ENCODE measurements around the gene NANP. TPM values are rescaled to one million over a fixed set of nuclear protein-coding genes. Genes with fewer than 3 reads are reported as not detected.

The NANP gene
- total RNA-seq, 1 experiment from 2014 or later, result 7.5 TPM

DNA sequence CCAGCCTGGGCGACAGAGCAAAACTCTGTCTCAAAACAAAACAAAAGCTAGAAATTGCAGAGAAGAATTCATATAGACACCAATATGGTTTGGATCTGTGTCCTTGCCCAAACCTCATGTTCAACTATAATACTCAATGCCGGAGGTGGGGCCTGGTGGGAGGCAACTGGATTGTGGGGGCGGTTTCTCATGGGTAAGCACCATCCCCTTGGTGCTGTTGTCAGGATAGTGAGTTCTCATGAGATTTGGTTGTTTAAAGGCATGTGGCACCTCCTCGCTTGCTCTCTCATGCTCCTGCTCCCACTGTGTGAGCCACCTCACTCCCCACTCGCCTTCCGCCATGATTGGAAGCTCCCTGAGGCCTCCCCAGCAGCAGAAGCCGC lies 53.7 kb downstream of the NANP start:
- Histone ChIP-seq H3K4me2 (no peak overlapping the region), H3K79me2 (ENCODE audit: low read depth) (no peaks in the 10 kb centered on the region), H3K9me2 (ENCODE audit: insufficient read depth) (no peaks in the 10 kb centered on the region), H4K20me1 (ENCODE audit: insufficient read depth) (no peaks in the 10 kb centered on the region), H3K27me3 (ENCODE audit: insufficient read depth, low read depth) (no peaks in the 10 kb centered on the region), H3K4me3 (no peak overlapping the region), H2AFZ (no peak overlapping the region), H3F3A (ENCODE audit: insufficient read depth, low read depth) (no peaks in the 10 kb centered on the region), H3K27ac (no peak overlapping the region), H3K9me3 (ENCODE audit: insufficient read depth, low read depth) (no peaks in the 10 kb centered on the region), H3K36me3 (ENCODE audit: low read depth) (no peaks in the 10 kb centered on the region), H3K4me1 (replicated peaks; ENCODE audit: insufficient read depth) (no peaks in the 10 kb centered on the region)
- no peak for TF ChIP-seq EZH2 (IDR thresholded peaks at IDR 0.05; ENCODE audit: low read depth)
- TF ChIP-seq, protein P1, sequence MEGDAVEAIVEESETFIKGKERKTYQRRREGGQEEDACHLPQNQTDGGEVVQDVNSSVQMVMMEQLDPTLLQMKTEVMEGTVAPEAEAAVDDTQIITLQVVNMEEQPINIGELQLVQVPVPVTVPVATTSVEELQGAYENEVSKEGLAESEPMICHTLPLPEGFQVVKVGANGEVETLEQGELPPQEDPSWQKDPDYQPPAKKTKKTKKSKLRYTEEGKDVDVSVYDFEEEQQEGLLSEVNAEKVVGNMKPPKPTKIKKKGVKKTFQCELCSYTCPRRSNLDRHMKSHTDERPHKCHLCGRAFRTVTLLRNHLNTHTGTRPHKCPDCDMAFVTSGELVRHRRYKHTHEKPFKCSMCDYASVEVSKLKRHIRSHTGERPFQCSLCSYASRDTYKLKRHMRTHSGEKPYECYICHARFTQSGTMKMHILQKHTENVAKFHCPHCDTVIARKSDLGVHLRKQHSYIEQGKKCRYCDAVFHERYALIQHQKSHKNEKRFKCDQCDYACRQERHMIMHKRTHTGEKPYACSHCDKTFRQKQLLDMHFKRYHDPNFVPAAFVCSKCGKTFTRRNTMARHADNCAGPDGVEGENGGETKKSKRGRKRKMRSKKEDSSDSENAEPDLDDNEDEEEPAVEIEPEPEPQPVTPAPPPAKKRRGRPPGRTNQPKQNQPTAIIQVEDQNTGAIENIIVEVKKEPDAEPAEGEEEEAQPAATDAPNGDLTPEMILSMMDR (conservative IDR thresholded peaks at IDR 0.05), result no peak
- ChIA-PET CTCF (interaction anchor here (0.6 kb wide), 2 partner anchors 88 to 502 kb away, joined by 4 read pairs; no protein-coding TSS in a partner anchor), POLR2A (ENCODE audit: unreplicated experiment) (no interaction called here)
- no peak for DNase-seq
- intact Hi-C loops (cut with micrococcal nuclease; ENCODE audit: unreplicated experiment), result no loop called here
- no TSS peak for BruUV-seq (replicated peaks)

DNA sequence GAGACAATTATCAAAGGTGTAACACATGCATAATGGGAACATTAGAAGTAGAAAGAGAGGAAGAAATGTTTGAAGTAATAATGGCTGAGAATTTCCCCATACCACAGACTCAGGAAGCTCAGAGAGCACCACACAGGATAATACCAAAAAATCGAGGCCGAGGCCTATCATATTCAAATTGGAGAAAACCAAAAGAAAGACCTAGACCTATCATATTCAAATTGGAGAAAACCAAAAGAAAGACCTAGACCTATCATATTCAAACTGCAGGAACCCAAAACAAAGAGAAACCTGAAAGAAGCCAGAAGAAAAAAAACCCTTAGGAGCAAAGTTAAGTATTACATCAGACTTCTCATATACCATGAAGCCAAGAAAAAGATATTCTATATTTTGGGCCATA lies 56.5 kb downstream of the NANP start:
- Histone ChIP-seq H4K20me1 (ENCODE audit: insufficient read depth) (no peaks in the 10 kb centered on the region), H3K79me2 (ENCODE audit: low read depth) (no peaks in the 10 kb centered on the region)
- no TSS peak for BruUV-seq (replicated peaks)

DNA sequence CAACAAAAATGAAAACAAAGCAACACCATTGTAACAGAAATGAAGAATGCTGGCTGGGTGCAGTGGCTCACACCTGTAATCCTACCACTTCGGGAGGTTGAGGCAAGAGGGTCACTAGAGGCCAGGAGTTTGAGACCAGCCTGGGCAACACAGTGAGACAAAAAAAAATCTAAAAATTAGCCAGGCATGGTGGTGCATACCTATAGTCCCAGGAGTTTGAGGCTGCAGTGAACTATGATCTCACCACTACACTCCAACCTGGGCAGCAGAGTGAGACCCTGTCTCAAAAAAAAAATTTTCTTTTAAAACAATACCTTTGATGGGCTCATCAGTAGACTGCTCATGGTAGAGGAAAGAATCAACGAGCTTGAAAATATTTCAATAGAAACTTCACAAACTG lies 57.0 kb downstream of the NANP start:
- H3K79me2 ChIP-seq (ENCODE audit: low read depth), result no peaks in the 10 kb centered on the region
- ChIA-PET POLR2A (ENCODE audit: unreplicated experiment) (no interaction called here), CTCF (no interaction called here)

More for the DNA sequence above, 56.5 kb downstream of the NANP start:
- Histone ChIP-seq H3K36me3 (ENCODE audit: low read depth) (no peaks in the 10 kb centered on the region), H3K27ac (no peak overlapping the region), H3F3A (ENCODE audit: insufficient read depth, low read depth) (no peaks in the 10 kb centered on the region), H3K4me1 (replicated peaks; ENCODE audit: insufficient read depth) (no peaks in the 10 kb centered on the region), H3K4me3 (no peak overlapping the region), H3K27me3 (ENCODE audit: insufficient read depth, low read depth) (no peaks in the 10 kb centered on the region), H3K9me3 (ENCODE audit: insufficient read depth, low read depth) (no peaks in the 10 kb centered on the region), H2AFZ (no peak overlapping the region), H3K4me2 (no peak overlapping the region), H3K9me2 (ENCODE audit: insufficient read depth) (no peaks in the 10 kb centered on the region)
- ChIA-PET CTCF (interaction anchor here (0.7 kb wide), 1 partner anchor 267 kb away, joined by 3 read pairs; no protein-coding TSS in a partner anchor), POLR2A (ENCODE audit: unreplicated experiment) (no interaction called here)
- TF ChIP-seq EZH2 (IDR thresholded peaks at IDR 0.05; ENCODE audit: low read depth), result no peak
- TF ChIP-seq, protein P1 (conservative IDR thresholded peaks at IDR 0.05), result no peak
- intact Hi-C loops (cut with micrococcal nuclease; ENCODE audit: unreplicated experiment), result no loop called here
- DNase-seq, result no peak

More for the DNA sequence above, 57.0 kb downstream of the NANP start:
- Histone ChIP-seq H3K9me2 (ENCODE audit: insufficient read depth) (no peaks in the 10 kb centered on the region), H3K9me3 (ENCODE audit: insufficient read depth, low read depth) (no peaks in the 10 kb centered on the region), H3K27me3 (ENCODE audit: insufficient read depth, low read depth) (no peaks in the 10 kb centered on the region), H2AFZ (no peak overlapping the region), H3K27ac (no peak overlapping the region), H3K4me2 (no peak overlapping the region), H3K4me3 (no peak overlapping the region), H3F3A (ENCODE audit: insufficient read depth, low read depth) (no peaks in the 10 kb centered on the region), H3K4me1 (replicated peaks; ENCODE audit: insufficient read depth) (no peaks in the 10 kb centered on the region), H3K36me3 (ENCODE audit: low read depth) (no peaks in the 10 kb centered on the region), H4K20me1 (ENCODE audit: insufficient read depth) (no peaks in the 10 kb centered on the region)
- no peak for DNase-seq
- TF ChIP-seq, protein P1 (conservative IDR thresholded peaks at IDR 0.05), result no peak
- no TSS peak for BruUV-seq (replicated peaks)
- intact Hi-C loops (cut with micrococcal nuclease; ENCODE audit: unreplicated experiment), result no loop called here

Data from PC-9 (cell line).